Astrocyte (in vitro differentiated cells and primary cell): Measurements from ENCODE around the gene PVALB.

ENCODE experiments used
- EZH2 ChIP-seq: IDR thresholded peaks from 2 replicates; pipeline ENCODE4 v1.6.1; 2012; ENCODE audit warnings: mild to moderate bottlenecking, low read length, inconsistent platforms; ENCODE audit not compliant: insufficient read depth
- TF ChIP-seq, protein P1 (sequence below): IDR thresholded peaks from 2 replicates; pipeline ENCODE4 v1.5.1; 2011; ENCODE audit warnings: low read depth, mild to moderate bottlenecking, inconsistent platforms, low read length, moderate library complexity; ENCODE audit not compliant: insufficient read depth

DNA sequence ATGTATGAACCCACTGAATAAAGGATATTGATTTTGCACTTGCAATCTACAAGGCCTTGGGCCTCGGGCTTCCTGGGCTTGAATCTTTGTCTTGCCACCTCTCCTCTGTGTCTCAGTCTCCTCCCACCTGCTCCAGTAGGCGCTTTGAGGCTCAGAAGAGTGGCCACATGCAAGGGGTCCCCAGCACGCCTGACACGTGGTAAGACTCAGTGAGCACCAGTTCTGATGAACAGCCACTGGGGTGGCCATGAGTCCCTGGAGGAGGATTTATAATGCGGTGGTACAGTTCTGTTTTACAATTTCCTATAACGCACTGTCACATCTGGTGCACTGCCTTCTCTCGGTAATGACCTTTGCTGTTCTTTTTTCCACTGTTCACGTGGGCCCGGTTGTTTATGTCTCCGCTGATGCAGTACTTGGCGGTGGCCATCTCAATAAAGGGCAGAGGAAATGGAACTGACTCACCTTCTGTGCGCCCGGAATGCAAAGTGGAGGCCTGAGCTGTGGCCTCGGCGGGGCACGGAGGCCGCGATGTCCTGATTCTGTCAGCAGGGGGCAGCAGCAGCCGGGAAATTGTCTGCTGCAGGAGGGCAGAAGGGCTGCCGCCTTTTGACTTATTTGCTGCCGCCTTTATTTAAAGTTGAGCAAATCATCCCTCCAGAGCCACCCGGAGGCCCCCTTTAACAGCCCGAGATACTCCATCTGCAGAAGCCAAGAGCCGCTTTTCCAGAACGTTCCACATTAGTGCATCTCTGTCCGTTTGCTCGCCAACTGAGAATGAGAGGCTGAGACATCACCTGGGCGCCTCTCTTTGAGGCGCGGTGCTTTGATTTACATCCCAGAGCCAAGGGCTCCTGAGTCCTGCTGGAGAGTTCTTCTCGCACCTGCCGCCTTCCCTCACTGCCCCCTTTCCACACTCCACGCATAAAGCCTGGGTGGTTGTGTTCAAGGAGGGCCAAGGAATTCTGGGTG lies 34.9 kb downstream of the PVALB start:
- TF ChIP-seq, protein P1, sequence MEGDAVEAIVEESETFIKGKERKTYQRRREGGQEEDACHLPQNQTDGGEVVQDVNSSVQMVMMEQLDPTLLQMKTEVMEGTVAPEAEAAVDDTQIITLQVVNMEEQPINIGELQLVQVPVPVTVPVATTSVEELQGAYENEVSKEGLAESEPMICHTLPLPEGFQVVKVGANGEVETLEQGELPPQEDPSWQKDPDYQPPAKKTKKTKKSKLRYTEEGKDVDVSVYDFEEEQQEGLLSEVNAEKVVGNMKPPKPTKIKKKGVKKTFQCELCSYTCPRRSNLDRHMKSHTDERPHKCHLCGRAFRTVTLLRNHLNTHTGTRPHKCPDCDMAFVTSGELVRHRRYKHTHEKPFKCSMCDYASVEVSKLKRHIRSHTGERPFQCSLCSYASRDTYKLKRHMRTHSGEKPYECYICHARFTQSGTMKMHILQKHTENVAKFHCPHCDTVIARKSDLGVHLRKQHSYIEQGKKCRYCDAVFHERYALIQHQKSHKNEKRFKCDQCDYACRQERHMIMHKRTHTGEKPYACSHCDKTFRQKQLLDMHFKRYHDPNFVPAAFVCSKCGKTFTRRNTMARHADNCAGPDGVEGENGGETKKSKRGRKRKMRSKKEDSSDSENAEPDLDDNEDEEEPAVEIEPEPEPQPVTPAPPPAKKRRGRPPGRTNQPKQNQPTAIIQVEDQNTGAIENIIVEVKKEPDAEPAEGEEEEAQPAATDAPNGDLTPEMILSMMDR = peak; percentile 91
- TF ChIP-seq EZH2 = no peak
